Adrenal gland (tissue), 12 donors: ENCODE results near the gene CRTAP. TPM values are rescaled to one million over a fixed set of nuclear protein-coding genes. Genes with fewer than 3 reads are reported as not detected.
"Not testable (repeated sequence)": the region's sequence is repeated elsewhere in the genome, so short reads cannot be mapped to it uniquely, and the experiment has no call there.

Experiments
- DNase-seq, 7 donors: peaks; one replicate each; pipeline ENCODE4 v3.0.0-alpha.2; 2019 to 2020
- H3K27ac ChIP-seq, 5 donors: fragments of 200-600 bp; sonication (generic) in 4 of 5; 1 replicate in 3 of 5; 2 replicates in 2 of 5; pipeline versions ENCODE4 v1.5.1 to v1.8.0; 2016 to 2020; ENCODE audit warnings: mild to moderate bottlenecking in 1 of 5
- H3K27me3 ChIP-seq: fragments of 200-600 bp; 2 replicates; pipeline ENCODE4 v1.8.0; 2021
- H3K36me3 ChIP-seq, 2 donors: fragments of 200-600 bp; replicated peaks in 1 of 2; 1 replicate in 1 of 2; 2 replicates in 1 of 2; pipeline versions ENCODE4 v1.5.1 to v1.8.0; 2018 to 2022
- H3K4me1 ChIP-seq, 2 donors: fragments of 200-600 bp; replicated peaks in 1 of 2; 1 replicate in 1 of 2; 2 replicates in 1 of 2; pipeline versions ENCODE4 v1.5.1 to v1.8.0; 2018 to 2021
- H3K4me3 ChIP-seq, 4 donors: fragments of 200-600 bp; sonication (generic) in 3 of 4; one replicate each; pipeline ENCODE4 v1.5.1; 2016 to 2018
- H3K9me3 ChIP-seq, 3 donors: fragments of 200-600 bp; sonication (generic) in 1 of 3; replicated peaks in 1 of 3; 1 replicate in 2 of 3; 2 replicates in 1 of 3; pipeline versions ENCODE4 v1.5.1 to v1.8.0; 2016 to 2021
- CTCF ChIP-seq, 6 experiments: fragments of 450-650 bp in 4 of 6; fragments of 200-600 bp in 2 of 6; sonication (generic) in 1 of 6; IDR thresholded peaks; 1 replicate in 5 of 6; 2 replicates in 1 of 6; pipeline versions ENCODE4 v1.5.1 to v1.8.0; 2016 to 2021; ENCODE audit warnings: antibody characterized with exemption in 6 of 6, mild to moderate bottlenecking in 2 of 6, moderate library complexity in 1 of 6
- POLR2A ChIP-seq, 2 donors: fragments of 450-650 bp; IDR thresholded peaks; one replicate each; pipeline ENCODE4 v1.6.1; 2017; ENCODE audit warnings: antibody characterized with exemption in 2 of 2, mild to moderate bottlenecking in 2 of 2, moderate library complexity in 1 of 2
- WGBS, 4 donors: extraction: QIAGEN DNeasy Blood & Tissue Kit in 2 of 4; methylation state at CpG; one replicate each; pipeline versions ENCODE4 v1.1.5 to v1.1.7; 2013 to 2017; 5-methylcytosine and 5-hydroxymethylcytosine counted together
- intact Hi-C, 2 donors: fragments of 100-400 bp; cut with DNase I; formaldehyde crosslinking; loops; one replicate each; pipeline versions ENCODE4 v1.14.1 to v1.15.0; 2022 to 2023
- polyA plus RNA-seq, 3 donors: library from polyadenylated mRNA; stranded (reverse); fragments of 200-250 nt in 2 of 3; fragments of 350-450 nt in 1 of 3; fragmentation: Illumina TruSeq in 1 of 3; extraction: RNeasy Lipid Tissue Mini Kit (QIAGEN cat#74804) in 1 of 3; gene quantifications; one replicate each; pipeline ENCODE4 v1.2.3, GENCODE V29; 2013 to 2014
- total RNA-seq, 9 donors: library from RNA; depleted of rRNA in 4 of 9; stranded (reverse); fragments of >200 nt in 4 of 9; fragments of 120-200 nt in 1 of 9; fragmentation: NEBNext Ultra II Directional in 1 of 9; extraction: Animal tissue kit (Norgen Biotek cat#: 25700) in 1 of 9; gene quantifications; one replicate each; pipeline versions ENCODE4 v1.1.0 to v1.2.4, GENCODE V29; 2013 to 2023
- donor health status: healthy with polysubstance abuse.
- donor health status: Bipolar disorder and iron deficiency.
- donor health status: DM: yes; HTN: yes; CAD: no.
- donor health status: DM: no; HTN: no; CAD: no.
- donor health status: DM: no; HTN: no; CAD: no.
- donor health status: DM: yes; HTN: yes; CAD: no.

Gene CRTAP
- total and polyA plus RNA-seq, 12 donors: 64.5 to 677 (median 282) TPM

GRCh38 chr3:33104803-33105202 is 9.0 kb upstream of the CRTAP start:
- 69 to 92% (median 88%) methylated on average over 3 of the region's 3 CpGs for WGBS, 4 donors
- TF ChIP-seq POLR2A (IDR thresholded peaks at IDR 0.05) (no peak), CTCF (IDR thresholded peaks at IDR 0.05) (no peak)
- DNase-seq: no peak
- no peaks in the 10 kb centered on the region for H3K36me3 ChIP-seq
- H3K27me3 ChIP-seq: no peaks in the 10 kb centered on the region
- H3K27ac ChIP-seq: no peak overlapping the region
- H3K9me3 ChIP-seq: no peaks in the 10 kb centered on the region
- intact Hi-C loops: no loop called here
- H3K4me1 ChIP-seq: no peaks in the 10 kb centered on the region
- H3K4me3 ChIP-seq: no peak overlapping the region

DNA sequence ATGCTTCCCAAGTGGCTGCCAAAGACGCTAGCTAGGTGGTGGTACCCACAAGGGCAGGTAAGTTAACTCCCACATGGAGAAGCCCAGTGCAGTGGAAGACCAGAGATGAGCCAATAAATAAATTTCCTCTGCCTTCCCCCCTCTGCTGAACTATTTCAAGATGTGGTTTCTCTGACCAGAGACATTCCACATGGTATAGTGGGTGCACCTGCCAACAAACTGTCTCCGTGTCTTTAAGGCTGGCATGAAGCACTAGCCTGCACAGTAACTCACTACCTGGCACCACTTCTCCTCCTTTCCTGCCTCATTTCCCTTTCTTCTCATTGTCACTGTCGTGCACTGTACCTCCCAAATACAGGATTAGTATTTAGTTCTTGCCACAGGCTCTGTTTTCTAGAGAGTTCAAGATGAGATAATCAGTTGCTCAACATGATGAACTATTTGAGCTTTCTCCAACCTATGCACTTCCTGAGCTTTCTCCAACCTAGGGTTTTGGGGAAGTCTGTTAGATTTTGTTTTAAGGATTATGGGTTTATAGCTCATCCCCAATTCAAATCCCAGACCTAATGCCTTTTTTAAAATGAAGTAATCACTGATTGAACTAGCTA is 8.4 kb upstream of the CRTAP start:
- no peak overlapping the region for H3K4me3 ChIP-seq
- WGBS, 4 donors: 63 to 73% (median 67%) methylated on average over 3 of the region's 3 CpGs
- H3K4me1 ChIP-seq: no peaks in the 10 kb centered on the region

DNA sequence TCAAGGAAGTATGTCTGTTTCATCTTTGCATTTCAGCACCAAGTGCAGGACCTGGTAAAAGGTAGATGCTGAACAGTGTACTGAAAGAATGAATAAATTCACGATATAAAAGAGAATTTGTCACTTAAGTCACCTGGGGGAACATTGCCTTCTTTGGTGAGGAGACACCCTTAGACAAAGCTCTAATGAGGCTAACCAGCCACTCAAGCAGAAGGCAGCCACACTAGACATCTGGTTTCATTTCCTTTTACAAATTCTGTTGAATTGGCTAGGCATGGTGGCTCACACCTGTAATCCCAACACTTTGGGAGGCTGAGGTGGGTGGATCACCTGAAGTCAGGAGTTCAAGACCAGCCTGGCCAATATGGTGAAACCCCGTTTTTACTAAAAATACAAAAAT is 7.0 kb upstream of the CRTAP start:
- H3K9me3 ChIP-seq, H3K27ac ChIP-seq, H3K4me1 ChIP-seq, H3K36me3 ChIP-seq, H3K4me3 ChIP-seq, H3K27me3 ChIP-seq, intact Hi-C loops: not testable (repeated sequence)
- WGBS, 4 donors: 73 to 81% (median 78%) methylated on average over 2 of the region's 2 CpGs
- peak in 1 of 7 donors; percentile 5 for DNase-seq

More for the DNA sequence above, 8.4 kb upstream of the CRTAP start:
- TF ChIP-seq POLR2A (IDR thresholded peaks at IDR 0.05) (no peak), CTCF (IDR thresholded peaks at IDR 0.05) (no peak)
- no peaks in the 10 kb centered on the region for H3K9me3 ChIP-seq
- H3K36me3 ChIP-seq: no peaks in the 10 kb centered on the region
- no peak overlapping the region for H3K27ac ChIP-seq
- H3K27me3 ChIP-seq: no peaks in the 10 kb centered on the region
- intact Hi-C loops: no loop called here
- peak in 1 of 7 donors; percentile 34 for DNase-seq

DNA sequence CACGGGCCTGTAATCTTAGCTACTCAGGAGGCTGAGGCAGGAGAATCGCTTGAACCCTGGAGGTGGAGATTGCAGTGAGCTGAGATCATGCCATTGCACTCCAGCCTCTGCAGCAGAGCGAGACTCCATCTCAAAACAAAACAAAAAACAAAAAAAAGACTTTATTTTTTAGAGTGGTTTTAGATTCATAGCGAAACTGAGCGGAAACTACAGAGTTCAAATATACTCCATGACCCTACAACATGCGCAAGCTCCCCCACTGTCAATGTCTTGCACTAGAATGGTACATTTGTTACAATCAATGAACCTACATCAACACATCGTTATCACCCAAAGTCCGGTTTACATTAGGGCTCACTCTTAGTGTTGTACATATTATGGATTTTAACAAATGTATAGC is 2.2 kb upstream of the CRTAP start:
- H3K4me3 ChIP-seq: no peak overlapping the region
- H3K27ac ChIP-seq: no peak overlapping the region
- H3K36me3 ChIP-seq: no peaks in the 10 kb centered on the region
- intact Hi-C loops: no loop called here
- peaks cover 9 to 22% of the 10 kb centered on the region in 2 donors for H3K4me1 ChIP-seq
- WGBS, 4 donors: 92 to 95% (median 94%) methylated on average over 8 of the region's 8 CpGs
- no peaks in the 10 kb centered on the region for H3K27me3 ChIP-seq
- TF ChIP-seq POLR2A (IDR thresholded peaks at IDR 0.05) (no peak), CTCF (IDR thresholded peaks at IDR 0.05) (no peak)
- no peak for DNase-seq
- no peaks in the 10 kb centered on the region for H3K9me3 ChIP-seq

GRCh38 chr3:33114622-33115023 is 809 bp downstream of the CRTAP start:
- DNase-seq: no peak
- TF ChIP-seq CTCF (IDR thresholded peaks at IDR 0.05): no peak
- no peak for TF ChIP-seq POLR2A (IDR thresholded peaks at IDR 0.05)
- Histone ChIP-seq H3K9me3 (no peaks in the 10 kb centered on the region), H3K27ac (peak overlapping the region; percentile 92 to 99 (median 99)), H3K36me3 (no peaks in the 10 kb centered on the region), H3K4me3 (peak overlapping the region in 3 of 4 donors; percentile 13 to 82 (median 52)), H3K4me1 (peaks cover 15 to 41% of the 10 kb centered on the region in 2 donors), H3K27me3 (no peaks in the 10 kb centered on the region)
- 23 to 34% (median 26%) methylated on average over 10 to 14 of the region's 14 CpGs for WGBS, 4 donors
- intact Hi-C loops: no loop called here
